Keratinocyte (primary cell): Measurements from ENCODE around the gene LPO. TPM values are rescaled to one million over a fixed set of nuclear protein-coding genes. Genes with fewer than 3 reads are reported as not detected.

Source experiments
- DNase-seq: peaks from one replicate; pipeline ENCODE4 v3.0.0-alpha.2; 2011; ENCODE audit warnings: low read depth, missing footprints, low spot score
- FAIRE-seq: peaks from 2 replicates; lab custom pipeline; 2011; peaks lifted over from hg19 to GRCh38; lab: Jason Lieb, UNC
- H2AFZ ChIP-seq: 2 replicates; pipeline ENCODE4 v1.6.0; 2012; ENCODE audit warnings: low read length, control low read depth, inconsistent platforms; ENCODE audit not compliant: control insufficient read depth
- H3K27ac ChIP-seq: 2 replicates; pipeline ENCODE4 v1.5.1; 2011; ENCODE audit warnings: low read length; ENCODE audit not compliant: control insufficient read depth, insufficient read depth
- H3K27me3 ChIP-seq: 3 replicates; pipeline ENCODE4 v1.6.0; 2011; ENCODE audit warnings: low read length; ENCODE audit not compliant: control insufficient read depth, insufficient read depth; ENCODE audit errors: extremely low read depth
- H3K36me3 ChIP-seq, 2 experiments: 2 replicates in 1 of 2; 3 replicates in 1 of 2; pipeline ENCODE4 v1.5.1; 2011; ENCODE audit warnings: low read length in 2 of 2, mild to moderate bottlenecking in 1 of 2; ENCODE audit not compliant: control insufficient read depth in 2 of 2, insufficient read depth in 2 of 2; ENCODE audit errors: extremely low read depth in 1 of 2
- H3K4me1 ChIP-seq: 3 replicates; pipeline ENCODE4 v1.5.1; 2011; ENCODE audit warnings: low read length; ENCODE audit not compliant: control insufficient read depth, insufficient read depth; ENCODE audit errors: extremely low read depth
- H3K4me2 ChIP-seq: 3 replicates; pipeline ENCODE4 v1.6.0; 2011; ENCODE audit warnings: low read depth, low read length; ENCODE audit not compliant: control insufficient read depth, insufficient read depth; ENCODE audit errors: extremely low read depth
- H3K4me3 ChIP-seq, 3 experiments: fragments of 200-600 bp in 1 of 3; sonication (generic) in 1 of 3; 2 replicates in 2 of 3; 3 replicates in 1 of 3; pipeline ENCODE4 v1.5.1; 2011 to 2016; ENCODE audit warnings: low read length in 3 of 3, mild to moderate bottlenecking in 3 of 3, control low read depth in 2 of 3, inconsistent platforms in 1 of 3, low read depth in 1 of 3, mixed read lengths in 1 of 3, mixed run types in 1 of 3, moderate library complexity in 1 of 3; ENCODE audit not compliant: control insufficient read depth in 2 of 3, insufficient read depth in 2 of 3; ENCODE audit errors: extremely low read depth in 1 of 3
- H3K79me2 ChIP-seq: 2 replicates; pipeline ENCODE4 v1.6.0; 2012; ENCODE audit warnings: low read length; ENCODE audit not compliant: control insufficient read depth, insufficient read depth
- H3K9ac ChIP-seq: 3 replicates; pipeline ENCODE4 v1.6.0; 2011; ENCODE audit warnings: low read length; ENCODE audit not compliant: control insufficient read depth, insufficient read depth; ENCODE audit errors: extremely low read depth
- H3K9me1 ChIP-seq: 3 replicates; pipeline ENCODE4 v1.6.0; 2011; ENCODE audit warnings: low read length; ENCODE audit not compliant: control insufficient read depth, insufficient read depth; ENCODE audit errors: extremely low read depth
- H3K9me3 ChIP-seq: 2 replicates; pipeline ENCODE4 v1.5.1; 2012; ENCODE audit warnings: low read depth, low read length; ENCODE audit not compliant: control insufficient read depth
- H4K20me1 ChIP-seq: 3 replicates; pipeline ENCODE4 v1.6.0; 2011; ENCODE audit warnings: low read length; ENCODE audit not compliant: control insufficient read depth, insufficient read depth; ENCODE audit errors: extremely low read depth
- CTCF ChIP-seq, 3 experiments: IDR thresholded peaks in 1 of 3; conservative IDR thresholded peaks in 1 of 3; optimal IDR thresholded peaks in 1 of 3; 2 replicates in 2 of 3; 3 replicates in 1 of 3; pipeline versions ENCODE3 to v1.5.1; 2011; ENCODE audit warnings: low read length in 3 of 3, mild to moderate bottlenecking in 3 of 3, moderate library complexity in 2 of 3, control low read depth in 1 of 3, inconsistent platforms in 1 of 3; ENCODE audit not compliant: insufficient read depth in 2 of 3; ENCODE audit errors: extremely low read depth in 1 of 3
- EZH2 ChIP-seq: IDR thresholded peaks from one replicate; pipeline ENCODE4 v1.6.1; 2012; ENCODE audit warnings: inconsistent platforms, mild to moderate bottlenecking, low read length, moderate library complexity
- dilution Hi-C: fragments of 300-500 bp; cut with MboI; formaldehyde crosslinking; loops from one replicate; pipeline ENCODE4 v1.7.0; 2020; ENCODE audit warnings: low sequenced_read_pairs; ENCODE audit not compliant: extremely low pct_ligation_motif_present
- polyA plus RNA-seq, 5 experiments: library from polyadenylated mRNA; depleted of rRNA in 3 of 5; stranded (reverse) in 3 of 5; stranded (forward) in 1 of 5; unstranded in 1 of 5; fragments of >200 nt; gene quantifications; 1 replicate in 1 of 5; 2 replicates in 3 of 5; 3 replicates in 1 of 5; pipeline versions ENCODE4 v1.2.1 to v1.2.3, GENCODE V29; 2011 to 2012; ENCODE audit warnings: missing spikeins in 2 of 5, low read depth in 1 of 5, low replicate concordance in 1 of 5

LPO gene
- polyA plus RNA-seq, 1 donor (not counting 4 experiments of a cell fraction or from before 2014, with no cell fraction given) = not detected

DNA sequence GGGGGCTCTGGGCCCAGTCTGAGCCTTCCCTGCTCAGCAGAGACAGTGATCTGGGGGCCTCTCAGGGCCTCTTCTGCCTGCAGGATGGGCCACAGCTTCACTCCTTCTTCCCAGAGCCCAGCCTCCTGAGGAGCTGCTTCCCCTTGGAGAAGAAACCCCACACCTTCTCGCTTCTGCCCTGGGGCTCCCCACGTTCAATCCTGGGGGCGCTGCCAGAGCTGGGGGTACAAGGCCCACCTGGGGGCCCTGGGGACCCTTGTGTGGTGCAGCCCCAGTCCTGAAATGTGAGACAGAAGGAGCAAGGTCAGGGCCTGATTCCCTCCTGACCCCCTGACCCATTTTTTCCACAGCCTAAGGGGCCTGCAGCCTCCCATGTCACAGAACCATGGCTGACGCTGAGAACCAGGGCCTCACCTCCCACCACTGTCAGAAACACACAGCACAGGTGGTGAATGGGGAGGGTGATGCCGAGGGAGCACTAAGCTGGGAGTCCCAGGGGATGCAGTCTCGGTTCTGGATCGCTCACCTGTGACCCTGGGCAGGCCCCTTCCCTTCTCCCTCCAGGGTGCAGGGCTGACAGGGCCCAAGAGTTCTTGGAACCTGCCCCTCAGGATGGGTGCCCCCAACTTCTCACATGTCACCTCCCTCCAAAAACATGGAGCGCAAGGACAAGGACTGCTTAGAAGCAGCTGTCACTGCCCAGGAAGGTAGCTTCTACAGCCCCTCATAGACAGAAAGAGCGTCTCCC, 64.0 kb downstream of the LPO start:
- no peak overlapping the region for H3K4me3 ChIP-seq
- no peaks in the 10 kb centered on the region for H3K9me1 ChIP-seq
- no peak overlapping the region for H3K27ac ChIP-seq
- H3K9ac ChIP-seq = no peak overlapping the region
- no peaks in the 10 kb centered on the region for H3K4me1 ChIP-seq
- TF ChIP-seq CTCF (optimal IDR thresholded peaks at IDR 0.05 in 1 of 3, IDR thresholded peaks at IDR 0.05 in 1 of 3, conservative IDR thresholded peaks at IDR 0.05 in 1 of 3; ENCODE audit: extremely low read depth in 1 of 3, insufficient read depth in 2 of 3, low read length in 3 of 3) = no peak
- no peak for TF ChIP-seq EZH2
- dilution Hi-C loops = no loop called here
- H3K79me2 ChIP-seq = no peaks in the 10 kb centered on the region
- H3K9me3 ChIP-seq = no peaks in the 10 kb centered on the region
- no peak overlapping the region for H2AFZ ChIP-seq
- H4K20me1 ChIP-seq = no peaks in the 10 kb centered on the region
- DNase-seq (no peak), FAIRE-seq (no peak)
- no peaks in the 10 kb centered on the region for H3K36me3 ChIP-seq
- H3K27me3 ChIP-seq = peaks cover 23% of the 10 kb centered on the region
- no peak overlapping the region for H3K4me2 ChIP-seq

- Histone ChIP-seq H3K79me2 (no peaks in the 10 kb centered on the region), H3K36me3 (no peaks in the 10 kb centered on the region), H3K9me1 (no peaks in the 10 kb centered on the region), H3K4me3 (no peak overlapping the region), H3K9me3 (no peaks in the 10 kb centered on the region), H3K4me2 (no peak overlapping the region), H3K9ac (no peak overlapping the region), H2AFZ (no peak overlapping the region), H4K20me1 (no peaks in the 10 kb centered on the region), H3K4me1 (no peaks in the 10 kb centered on the region), H3K27me3 (peaks cover 27% of the 10 kb centered on the region), H3K27ac (no peak overlapping the region)
- TF ChIP-seq CTCF (optimal IDR thresholded peaks at IDR 0.05 in 1 of 3, IDR thresholded peaks at IDR 0.05 in 1 of 3, conservative IDR thresholded peaks at IDR 0.05 in 1 of 3; ENCODE audit: extremely low read depth in 1 of 3, insufficient read depth in 2 of 3, low read length in 3 of 3) (no peak), EZH2 (no peak)
- DNase-seq (no peak), FAIRE-seq (no peak)
- dilution Hi-C loops = no loop called here
Measured at GRCh38 chr17:58302919-58303585, 64.7 kb downstream of the LPO start.
